HTR-8/SVneo (cell line): ENCODE data around the gene GFAP.

Experiments used
- DNase-seq: peaks from one replicate; pipeline ENCODE4 v3.0.0; 2011; ENCODE audit warnings: low spot score, mixed read lengths; ENCODE audit not compliant: insufficient read length
- FAIRE-seq: peaks from 2 replicates; lab custom pipeline; 2011; peaks lifted over from hg19 to GRCh38; lab: Jason Lieb, UNC

Gene GFAP

DNA sequence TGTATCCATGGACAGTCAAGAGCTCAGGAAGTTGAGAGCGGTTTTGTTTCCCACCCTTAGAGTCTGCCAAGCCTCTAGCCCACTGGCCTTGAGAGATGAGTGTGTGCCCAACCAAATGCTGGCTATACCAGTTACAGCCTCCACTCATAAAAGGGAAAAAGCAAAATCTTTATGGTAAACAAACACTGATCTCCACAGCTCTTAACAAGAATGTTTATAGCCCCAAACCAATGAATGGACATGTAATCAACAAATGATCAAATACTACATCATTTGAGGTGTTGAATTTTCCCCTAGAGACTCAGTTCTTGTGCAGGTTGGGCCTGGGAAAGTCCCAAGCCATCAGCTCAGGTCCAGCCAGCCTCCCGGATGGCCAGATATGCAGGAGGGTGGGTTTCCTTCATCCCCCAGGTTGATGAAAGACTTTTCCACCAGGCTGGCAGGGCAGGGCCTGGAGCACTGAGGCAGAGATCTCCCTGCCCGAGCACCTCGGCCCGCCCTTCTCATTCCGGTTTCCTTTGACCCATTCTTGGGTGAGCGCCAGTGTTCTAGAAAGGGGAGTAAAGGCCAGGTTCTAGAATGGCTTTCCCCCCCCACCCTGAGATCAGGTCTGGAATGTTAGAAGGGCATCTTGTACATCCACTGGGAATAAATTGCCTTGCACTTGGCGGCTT, 12.2 kb downstream of the GFAP start:
- FAIRE-seq = no peak
- no peak for DNase-seq

- FAIRE-seq (peak; percentile 48), DNase-seq (no peak)
These were observed 13.1 kb downstream of the GFAP start for GRCh38 chr17:44902135-44902760.

GRCh38 chr17:44901411-44901921, 13.8 kb downstream of the GFAP start:
- DNase-seq (no peak), FAIRE-seq (no peak)

- DNase-seq (no peak), FAIRE-seq (no peak)
These were observed 14.4 kb downstream of the GFAP start for GRCh38 chr17:44900894-44901293.

DNA sequence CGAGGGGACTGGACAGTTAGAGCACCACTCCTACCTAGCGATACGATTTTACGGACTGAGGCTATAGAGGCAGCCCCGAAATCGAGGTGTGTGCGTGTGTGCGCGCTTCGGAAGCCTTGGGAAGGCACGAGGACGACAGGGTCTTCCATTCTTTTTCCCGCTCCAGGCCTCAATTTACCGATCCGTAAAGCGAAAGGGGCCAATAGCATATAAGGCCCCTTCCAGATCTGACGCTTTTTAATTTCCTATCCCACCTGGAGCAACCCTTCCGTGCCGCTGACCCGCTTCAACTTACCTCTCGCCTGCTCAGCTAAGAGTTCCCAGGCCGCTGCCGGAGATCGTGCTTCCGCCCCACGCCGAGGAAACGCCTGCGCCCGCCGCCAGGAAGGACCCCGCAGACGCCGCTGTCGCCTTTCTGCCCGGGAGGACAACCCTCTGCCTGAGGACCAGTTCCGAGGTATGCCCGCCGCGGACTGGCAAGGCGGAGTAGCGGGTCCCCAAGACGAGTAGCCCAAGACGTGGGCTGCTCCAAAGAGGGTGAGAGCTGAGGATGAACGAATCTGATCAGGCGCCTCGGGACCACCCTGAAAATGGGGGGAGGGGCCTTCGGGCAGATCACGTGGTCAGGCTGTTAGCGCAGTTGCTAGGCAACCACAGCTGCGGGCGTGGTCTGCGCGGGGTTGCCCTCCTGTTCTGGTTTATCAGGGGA, 16.1 kb downstream of the GFAP start, which contains the start of gene EFTUD2:
TSS of gene EFTUD2 (minus strand) at position 372 of the 709 bp plus-strand sequence. CDS start 4,924 bp downstream, outside the sequence.
- peak; percentile 99 for FAIRE-seq
- DNase-seq = peak; percentile 97

DNA sequence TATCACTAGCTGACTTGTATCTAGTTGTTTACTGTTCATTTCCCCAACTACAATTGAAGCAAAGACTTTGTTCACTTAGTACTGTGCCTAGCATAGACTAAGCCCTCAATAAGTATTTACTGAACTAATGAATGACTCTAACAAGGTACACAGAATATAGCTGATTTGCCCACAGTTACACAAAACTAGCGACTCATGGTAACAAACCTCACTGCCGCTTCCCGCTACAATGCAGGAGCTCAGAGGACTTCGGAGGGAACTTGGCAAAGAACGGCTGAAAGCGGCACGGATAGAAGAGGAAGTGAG, 16.6 kb downstream of the GFAP start:
- FAIRE-seq (no peak), DNase-seq (no peak)

- FAIRE-seq = no peak
These were observed 20.7 kb downstream of the GFAP start for GRCh38 chr17:44894642-44895041.

GRCh38 chr17:44892250-44892649, 23.1 kb downstream of the GFAP start:
- FAIRE-seq (no peak), DNase-seq (no peak)

More at GRCh38 chr17:44894642-44895041, 20.7 kb downstream of the GFAP start:
- DNase-seq = no peak

- no peak for DNase-seq
- FAIRE-seq = peak; percentile 49
These were observed 26.3 kb downstream of the GFAP start for GRCh38 chr17:44889003-44889402.

DNA sequence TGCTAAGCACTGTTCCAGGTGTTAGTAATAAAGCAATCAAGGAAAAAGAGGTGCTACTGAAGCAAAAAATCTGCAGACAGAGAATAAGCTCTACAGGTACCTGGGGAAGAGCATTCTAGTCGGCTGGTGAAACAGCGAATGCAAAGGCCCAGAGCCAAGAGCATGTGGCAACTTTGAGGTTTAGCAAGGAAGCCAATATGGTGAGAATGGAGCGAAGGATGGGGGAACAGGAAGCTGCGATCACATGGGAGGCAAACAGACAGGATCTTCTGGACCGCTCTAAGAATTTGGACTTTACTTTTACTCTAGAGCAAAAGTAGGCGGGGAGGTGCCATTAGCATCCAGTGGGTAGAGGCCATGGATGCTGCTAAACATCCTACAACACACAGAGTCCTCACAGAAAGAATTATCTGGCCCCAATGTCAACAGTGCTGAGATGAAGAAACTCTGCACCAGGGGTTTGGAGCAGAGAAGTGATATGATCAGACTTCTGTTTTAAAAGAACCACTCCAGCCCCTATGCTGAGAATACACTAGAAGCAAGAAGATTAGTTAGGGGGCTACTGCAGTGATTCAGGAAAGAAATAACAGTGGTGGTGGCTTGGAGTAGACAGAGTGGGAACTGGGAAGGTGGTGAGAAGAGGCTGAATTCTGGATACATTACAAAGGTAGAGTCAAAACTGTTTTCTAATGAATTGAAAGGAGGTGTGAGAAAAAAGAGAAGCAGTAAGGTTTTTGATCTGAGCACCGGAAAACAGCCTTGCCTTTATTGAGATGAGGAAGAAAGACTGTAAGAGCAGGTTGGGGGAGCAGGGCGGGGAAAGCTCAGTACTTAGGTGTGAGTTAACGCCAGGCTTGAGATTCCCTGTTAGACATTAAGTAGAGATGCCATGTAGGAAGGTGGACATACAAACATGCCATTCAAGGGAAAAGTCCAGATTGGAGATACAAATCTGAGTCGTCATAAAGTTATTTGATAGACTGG, 27.0 kb downstream of the GFAP start:
- FAIRE-seq (no peak), DNase-seq (no peak)

GRCh38 chr17:44887016-44887415, 28.3 kb downstream of the GFAP start:
- no peak for DNase-seq
- no peak for FAIRE-seq

GRCh38 chr17:44884941-44885340, 30.4 kb downstream of the GFAP start:
- no peak for FAIRE-seq
- no peak for DNase-seq

GRCh38 chr17:44881145-44881544, 34.2 kb downstream of the GFAP start:
- FAIRE-seq = no peak
- DNase-seq = no peak

- FAIRE-seq = no peak
- no peak for DNase-seq
These were observed 35.2 kb downstream of the GFAP start for GRCh38 chr17:44880062-44880461.

- FAIRE-seq = no peak
- no peak for DNase-seq
These were observed 35.9 kb downstream of the GFAP start for GRCh38 chr17:44879376-44879775.

- DNase-seq (peak; percentile 66), FAIRE-seq (peak; percentile 23)
These were observed 36.6 kb downstream of the GFAP start for GRCh38 chr17:44878627-44879221.

GRCh38 chr17:44877121-44877520, 38.2 kb downstream of the GFAP start:
- FAIRE-seq (no peak), DNase-seq (no peak)

- peak; percentile 31 for FAIRE-seq
These were observed 39.5 kb downstream of the GFAP start for GRCh38 chr17:44875761-44876160.

DNA sequence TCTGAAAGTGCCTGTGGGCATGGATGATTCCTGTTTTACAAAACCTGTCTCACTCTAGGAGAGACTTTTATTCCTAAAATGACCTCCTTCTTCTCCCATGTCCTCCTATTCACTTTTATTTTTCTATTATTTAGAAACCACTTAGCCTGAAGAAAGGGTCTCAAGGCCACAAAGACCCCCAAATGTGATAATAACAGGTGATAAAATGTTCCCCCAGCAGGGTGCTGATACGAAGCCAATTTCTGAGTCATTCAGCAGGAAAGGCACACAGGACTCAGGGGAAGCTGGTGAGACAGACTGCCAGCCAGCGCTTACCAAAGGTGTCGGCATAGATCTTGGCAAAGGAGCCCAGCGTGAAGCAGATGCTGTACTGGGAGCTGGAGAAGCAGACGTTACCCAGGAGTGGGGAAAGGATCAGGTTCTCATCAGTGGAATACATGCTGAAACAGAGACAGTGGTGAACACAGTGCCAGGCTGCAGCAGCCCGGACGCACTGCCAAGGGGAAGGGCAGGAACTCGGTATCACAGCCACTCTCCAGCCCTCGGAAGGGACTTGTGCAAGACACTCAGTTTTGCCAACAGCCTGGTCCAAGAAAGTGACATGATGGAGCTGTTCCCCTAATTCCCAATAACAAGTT, 43.0 kb downstream of the GFAP start:
- peak; percentile 48 for FAIRE-seq
- DNase-seq = no peak

More at GRCh38 chr17:44875761-44876160, 39.5 kb downstream of the GFAP start:
- no peak for DNase-seq
